Measurements from ENCODE around the gene STRBP. TPM values are rescaled to one million over a fixed set of nuclear protein-coding genes. Genes with fewer than 3 reads are reported as not detected.

STRBP gene
- total RNA-seq, 2 donors from 2014 or later, result 10.0 to 12.6 TPM

GRCh38 chr9:123128591-123128990, 139.8 kb downstream of the STRBP start:
- H3K27ac ChIP-seq, result no peak overlapping the region
- no peaks in the 10 kb centered on the region for H3K27me3 ChIP-seq
- TF ChIP-seq CTCF (IDR thresholded peaks at IDR 0.05), result no peak
- no peak for DNase-seq (ENCODE audit: low spot score)
- no peaks in the 10 kb centered on the region for H3K9me3 ChIP-seq
- no peak overlapping the region for H3K4me3 ChIP-seq
- no peaks in the 10 kb centered on the region for H3K4me1 ChIP-seq
- no peaks in the 10 kb centered on the region for H3K36me3 ChIP-seq

- no peaks in the 10 kb centered on the region for H3K9me3 ChIP-seq
- TF ChIP-seq CTCF (IDR thresholded peaks at IDR 0.05), result no peak
- H3K4me1 ChIP-seq, result no peaks in the 10 kb centered on the region
- H3K27me3 ChIP-seq, result no peaks in the 10 kb centered on the region
- no peaks in the 10 kb centered on the region for H3K36me3 ChIP-seq
- H3K27ac ChIP-seq, result no peak overlapping the region
- no peak overlapping the region for H3K4me3 ChIP-seq
- DNase-seq (ENCODE audit: low spot score), result no peak
Observed at GRCh38 chr9:123127512-123128075, 140.8 kb downstream of the STRBP start.

- Histone ChIP-seq H3K4me1 (peaks cover 0 to 23% of the 10 kb centered on the region in 2 donors), H3K27me3 (no peaks in the 10 kb centered on the region), H3K27ac (no peak overlapping the region), H3K9me3 (no peaks in the 10 kb centered on the region), H3K36me3 (no peaks in the 10 kb centered on the region), H3K4me3 (no peak overlapping the region)
- no peak for TF ChIP-seq CTCF (IDR thresholded peaks at IDR 0.05)
- DNase-seq (ENCODE audit: low spot score), result no peak
Observed at GRCh38 chr9:123121457-123121856, 146.9 kb downstream of the STRBP start.

GRCh38 chr9:123120953-123121352, 147.4 kb downstream of the STRBP start:
- no peak overlapping the region for H3K27ac ChIP-seq
- TF ChIP-seq CTCF (IDR thresholded peaks at IDR 0.05), result no peak
- no peaks in the 10 kb centered on the region for H3K27me3 ChIP-seq
- H3K4me3 ChIP-seq, result no peak overlapping the region
- H3K36me3 ChIP-seq, result no peaks in the 10 kb centered on the region
- H3K4me1 ChIP-seq, result peaks cover 0 to 23% of the 10 kb centered on the region in 2 donors
- DNase-seq (ENCODE audit: low spot score), result no peak
- H3K9me3 ChIP-seq, result no peaks in the 10 kb centered on the region

- no peaks in the 10 kb centered on the region for H3K27me3 ChIP-seq
- H3K9me3 ChIP-seq, result no peaks in the 10 kb centered on the region
- no peak for TF ChIP-seq CTCF (IDR thresholded peaks at IDR 0.05)
- peaks cover 0 to 23% of the 10 kb centered on the region in 2 donors for H3K4me1 ChIP-seq
- DNase-seq (ENCODE audit: low spot score), result no peak
- no peak overlapping the region for H3K27ac ChIP-seq
- no peak overlapping the region for H3K4me3 ChIP-seq
- H3K36me3 ChIP-seq, result no peaks in the 10 kb centered on the region
Observed at GRCh38 chr9:123120131-123120530, 148.3 kb downstream of the STRBP start.

- no peak for TF ChIP-seq CTCF (IDR thresholded peaks at IDR 0.05)
- H3K27me3 ChIP-seq, result no peaks in the 10 kb centered on the region
- no peak overlapping the region for H3K27ac ChIP-seq
- no peak for DNase-seq (ENCODE audit: low spot score)
- H3K4me1 ChIP-seq, result peaks cover 0 to 23% of the 10 kb centered on the region in 2 donors
- H3K9me3 ChIP-seq, result no peaks in the 10 kb centered on the region
- no peaks in the 10 kb centered on the region for H3K36me3 ChIP-seq
- H3K4me3 ChIP-seq, result no peak overlapping the region
Observed at GRCh38 chr9:123119566-123119965, 148.8 kb downstream of the STRBP start.
